ES-I3 (cell line): ENCODE measurements around the gene TMEM54.

Experiments used
- H3K36me3 ChIP-seq: 2 replicates; pipeline ENCODE4 v1.6.1; 2013; ENCODE audit warnings: mild to moderate bottlenecking, low read length, control low read depth, moderate library complexity; ENCODE audit not compliant: insufficient read depth
- H3K4me1 ChIP-seq: 2 replicates; pipeline ENCODE4 v1.6.1; 2013; ENCODE audit warnings: mild to moderate bottlenecking, control low read depth, low read length; ENCODE audit not compliant: insufficient read depth
- H3K9ac ChIP-seq: 2 replicates; pipeline ENCODE4 v1.6.1; 2013; ENCODE audit warnings: low read depth, mild to moderate bottlenecking, low read length, moderate library complexity
- H3K9me3 ChIP-seq: 2 replicates; pipeline ENCODE4 v1.6.1; 2013; ENCODE audit warnings: mild to moderate bottlenecking, low read length, moderate library complexity; ENCODE audit not compliant: control insufficient read depth, insufficient read depth

The TMEM54 gene

DNA sequence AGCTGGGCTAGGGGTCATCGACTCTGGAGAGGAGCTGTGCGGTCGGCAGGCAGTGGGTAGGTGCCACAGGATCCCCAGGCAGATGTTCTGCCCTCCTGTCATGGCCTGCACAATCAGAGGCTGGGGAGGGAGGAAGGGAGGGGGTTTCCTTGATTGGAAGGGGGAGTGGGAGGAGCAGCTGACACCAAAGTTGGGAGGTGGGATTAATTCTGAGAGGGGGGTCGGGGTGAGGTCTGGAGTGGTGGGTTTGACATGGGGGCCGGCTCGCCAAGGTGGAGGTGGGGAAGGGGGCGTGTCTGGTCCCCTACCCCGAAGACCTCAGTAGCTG is 15.5 kb downstream of the TMEM54 start:
- no peaks in the 10 kb centered on the region; the same call in 1 of the 2 replicates for H3K4me1 ChIP-seq
- no peaks in the 10 kb centered on the region for H3K36me3 ChIP-seq
- H3K9me3 ChIP-seq: no peaks in the 10 kb centered on the region
- no peak overlapping the region; the same call in 1 of the 2 replicates for H3K9ac ChIP-seq

DNA sequence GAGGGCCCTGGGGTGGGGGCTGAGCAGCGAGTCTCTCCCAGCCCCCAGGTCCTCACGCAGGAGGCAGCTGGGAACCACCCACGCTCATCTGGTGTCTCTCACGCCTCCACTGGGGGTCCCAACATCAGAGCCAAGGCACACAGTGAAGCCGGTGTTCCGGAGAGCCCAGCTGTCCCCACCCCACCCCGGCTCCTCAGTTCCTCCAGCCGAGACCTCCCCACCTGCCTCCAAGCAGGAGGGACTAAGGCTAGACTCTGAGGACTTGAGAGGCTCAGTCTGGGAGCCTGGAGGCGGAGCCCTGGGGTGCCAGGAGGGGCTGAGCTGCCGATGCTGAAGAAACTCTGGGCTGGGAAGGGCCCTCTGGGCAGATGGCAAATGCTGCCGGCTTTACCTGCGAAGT is 16.5 kb downstream of the TMEM54 start:
- Histone ChIP-seq H3K9ac (no peak overlapping the region), H3K36me3 (no peaks in the 10 kb centered on the region), H3K4me1 (no peaks in the 10 kb centered on the region; the same call in 1 of the 2 replicates), H3K9me3 (no peaks in the 10 kb centered on the region)

DNA sequence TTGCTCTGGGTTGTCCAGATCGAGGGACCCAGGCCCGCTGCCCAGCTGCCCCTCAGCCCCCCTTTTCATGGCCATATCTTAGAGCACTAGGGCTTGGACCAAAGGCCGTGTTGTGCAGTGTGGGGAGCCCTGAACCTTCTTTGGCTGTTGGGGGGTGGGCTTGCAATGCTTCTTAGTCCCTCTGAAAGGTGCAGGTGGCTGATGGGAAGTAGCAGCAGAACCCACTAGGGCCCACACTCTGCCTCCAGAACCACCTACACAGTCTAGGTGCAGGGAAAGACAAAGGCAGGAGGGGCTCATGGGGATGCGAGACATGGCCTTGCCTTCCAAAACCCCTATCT is 17.2 kb downstream of the TMEM54 start:
- no peaks in the 10 kb centered on the region for H3K9me3 ChIP-seq
- H3K9ac ChIP-seq: no peak overlapping the region
- H3K36me3 ChIP-seq: no peaks in the 10 kb centered on the region
- no peaks in the 10 kb centered on the region; the same call in 1 of the 2 replicates for H3K4me1 ChIP-seq

GRCh38 chr1:32883338-32884031 is 17.7 kb downstream of the TMEM54 start:
- Histone ChIP-seq H3K9ac (no peak overlapping the region), H3K9me3 (no peaks in the 10 kb centered on the region), H3K4me1 (peaks cover 2% of the 10 kb centered on the region; the same call in 1 of the 2 replicates), H3K36me3 (no peaks in the 10 kb centered on the region)

GRCh38 chr1:32881871-32882850 is 19.0 kb downstream of the TMEM54 start:
- Histone ChIP-seq H3K4me1 (peaks cover 8% of the 10 kb centered on the region; the same call in 1 of the 2 replicates), H3K36me3 (no peaks in the 10 kb centered on the region), H3K9me3 (no peaks in the 10 kb centered on the region), H3K9ac (no peak overlapping the region)

- Histone ChIP-seq H3K4me1 (peaks cover 10% of the 10 kb centered on the region), H3K36me3 (no peaks in the 10 kb centered on the region), H3K9ac (no peak overlapping the region), H3K9me3 (no peaks in the 10 kb centered on the region)
Measured at GRCh38 chr1:32881291-32881690, 19.9 kb downstream of the TMEM54 start.

GRCh38 chr1:32878637-32879041 is 22.6 kb downstream of the TMEM54 start:
- H3K9me3 ChIP-seq: no peaks in the 10 kb centered on the region
- peaks cover 17% of the 10 kb centered on the region for H3K4me1 ChIP-seq
- no peak overlapping the region for H3K9ac ChIP-seq

DNA sequence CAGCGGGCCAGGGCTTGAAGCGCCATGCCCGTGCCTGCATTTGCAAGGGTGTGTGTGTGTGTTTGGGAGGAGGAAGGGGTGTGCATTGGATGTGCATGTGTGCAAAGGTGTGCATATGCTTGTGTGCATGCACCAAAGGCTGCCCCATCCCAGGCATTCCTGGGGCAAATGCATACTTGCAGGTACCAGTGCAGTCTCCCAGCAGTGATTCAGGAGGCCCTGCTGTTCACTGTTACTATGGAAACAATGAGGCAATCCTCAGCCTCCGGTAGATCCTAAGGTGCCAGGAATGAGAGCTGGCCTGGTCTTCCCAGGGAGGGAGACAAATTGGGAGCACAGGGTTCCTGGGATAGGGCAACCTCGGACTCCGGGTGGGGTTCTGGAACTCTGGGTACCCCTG is 23.0 kb downstream of the TMEM54 start:
- Histone ChIP-seq H3K9me3 (no peaks in the 10 kb centered on the region), H3K36me3 (no peaks in the 10 kb centered on the region), H3K4me1 (peaks cover 17% of the 10 kb centered on the region), H3K9ac (no peak overlapping the region)

More at GRCh38 chr1:32878637-32879041, 22.6 kb downstream of the TMEM54 start:
- no peaks in the 10 kb centered on the region for H3K36me3 ChIP-seq

- Histone ChIP-seq H3K9me3 (no peaks in the 10 kb centered on the region), H3K36me3 (no peaks in the 10 kb centered on the region), H3K9ac (no peak overlapping the region), H3K4me1 (peaks cover 17% of the 10 kb centered on the region)
Measured at GRCh38 chr1:32877211-32878110, 23.7 kb downstream of the TMEM54 start.

DNA sequence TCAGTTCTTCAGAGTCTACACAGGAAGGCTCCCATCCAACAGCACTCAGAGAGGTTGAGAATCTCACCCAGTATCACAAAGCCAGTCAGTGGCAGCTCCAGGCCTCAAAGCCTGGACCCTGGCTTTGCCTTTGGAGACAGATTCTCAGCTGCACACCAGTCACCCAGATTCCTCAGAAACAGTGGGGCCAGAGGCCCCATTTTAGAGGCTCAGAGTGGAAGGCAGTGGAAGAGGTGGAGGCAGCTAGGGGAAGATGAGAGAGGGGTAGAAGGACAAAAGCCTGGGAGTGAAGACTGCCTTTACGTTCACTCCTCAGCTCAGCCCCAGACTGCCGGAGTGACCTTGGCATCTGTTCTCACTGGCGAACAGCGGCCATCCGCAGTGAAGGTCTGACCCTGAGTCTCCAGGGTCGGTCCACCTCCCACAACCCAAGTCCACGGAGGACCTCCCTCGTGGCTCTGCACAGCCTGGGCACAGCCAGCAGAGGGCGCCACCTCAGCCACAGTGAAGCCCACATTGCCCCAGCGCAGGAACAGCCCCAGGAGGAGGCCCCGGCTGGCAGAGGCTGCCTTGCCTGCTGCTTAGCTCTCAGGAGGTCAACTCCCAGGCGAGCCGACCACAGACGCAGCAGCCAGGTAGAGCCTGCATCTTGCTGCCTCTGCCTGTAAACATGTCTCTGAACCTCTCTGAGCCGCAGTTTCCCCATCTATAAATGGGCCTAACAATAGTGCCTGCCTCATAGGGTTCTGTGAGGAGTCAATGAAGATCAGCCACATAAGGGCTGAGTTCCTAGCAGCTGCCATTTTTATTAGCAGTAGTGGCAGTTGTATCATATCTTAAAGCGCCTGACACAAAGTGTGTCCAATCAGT is 24.6 kb downstream of the TMEM54 start:
- no peak overlapping the region for H3K9ac ChIP-seq
- H3K9me3 ChIP-seq: no peaks in the 10 kb centered on the region

GRCh38 chr1:32874860-32875752 is 26.1 kb downstream of the TMEM54 start:
- Histone ChIP-seq H3K9me3 (no peaks in the 10 kb centered on the region), H3K36me3 (no peaks in the 10 kb centered on the region), H3K4me1 (peaks cover 22% of the 10 kb centered on the region), H3K9ac (no peak overlapping the region)

More for the DNA sequence above, 24.6 kb downstream of the TMEM54 start:
- H3K4me1 ChIP-seq: peaks cover 22% of the 10 kb centered on the region
- H3K36me3 ChIP-seq: no peaks in the 10 kb centered on the region

GRCh38 chr1:32873484-32873883 is 27.7 kb downstream of the TMEM54 start:
- Histone ChIP-seq H3K36me3 (no peaks in the 10 kb centered on the region), H3K9me3 (no peaks in the 10 kb centered on the region), H3K4me1 (peaks cover 20% of the 10 kb centered on the region), H3K9ac (no peak overlapping the region)

GRCh38 chr1:32872192-32872460 is 29.1 kb downstream of the TMEM54 start:
- H3K36me3 ChIP-seq: no peaks in the 10 kb centered on the region
- H3K9ac ChIP-seq: peak overlapping the region; percentile 28; the same call in 1 of the 2 replicates
- peaks cover 15% of the 10 kb centered on the region for H3K4me1 ChIP-seq
- H3K9me3 ChIP-seq: no peaks in the 10 kb centered on the region
